DOHH2 (cell line): ENCODE data around the gene ERLEC1.

Experiments
- CTCF ChIP-seq: fragments of 200-600 bp; sonication (generic); IDR thresholded peaks from one replicate; pipeline ENCODE4 v1.5.1; 2014; ENCODE audit warnings: antibody characterized with exemption, mild to moderate bottlenecking, low read depth, low read length; ENCODE audit not compliant: poor library complexity, severe bottlenecking
- EZH2phosphoT487 ChIP-seq: fragments of 200-600 bp; sonication (generic); IDR thresholded peaks from 2 replicates; pipeline ENCODE4 v1.6.1; 2017; ENCODE audit warnings: borderline replicate concordance, mild to moderate bottlenecking, antibody characterized with exemption, low read length, moderate library complexity, mixed read lengths

- TF ChIP-seq CTCF (no peak), EZH2phosphoT487 (no peak)
Observed at GRCh38 chr2:53740170-53740569, 46.7 kb upstream of the ERLEC1 start.
